HEK293 (cell line): Measurements from ENCODE around the gene CCDC9B.

Experiments
- CTCF ChIA-PET: fragments of 350-600 bp; formaldehyde crosslinking; extraction: SDS; loops from one replicate; lab custom pipeline; 2021; ENCODE audit warnings: antibody characterized with exemption; lab: Yijun Ruan, JAX
- POLR2A ChIA-PET: fragments of 300-600 bp; formaldehyde crosslinking; extraction: SDS; loops from one replicate; lab custom pipeline; 2020; ENCODE audit warnings: antibody characterized with exemption, inconsistent platforms; lab: Yijun Ruan, JAX
- H3K27ac ChIP-seq: fragments of 200-500 bp; sonication (Bioruptor generic); 2 replicates; pipeline ENCODE4 v1.5.1; 2014; ENCODE audit warnings: low read depth, low read length, control low read depth, inconsistent platforms; ENCODE audit errors: extremely low read depth
- H3K36me3 ChIP-seq, 2 experiments: fragments of 200-500 bp in 1 of 2; sonication (Bioruptor generic) in 1 of 2; 1 replicate in 1 of 2; 2 replicates in 1 of 2; pipeline ENCODE4 v1.5.1; 2014 to 2017; ENCODE audit warnings: inconsistent platforms in 2 of 2, low read length in 2 of 2; ENCODE audit not compliant: control insufficient read depth in 2 of 2, insufficient read depth in 1 of 2
- H3K4me1 ChIP-seq: fragments of 200-500 bp; sonication (Bioruptor generic); 2 replicates; pipeline ENCODE4 v1.5.1; 2014; ENCODE audit warnings: mild to moderate bottlenecking, low read length, inconsistent platforms; ENCODE audit not compliant: control insufficient read depth, insufficient read depth
- H3K4me3 ChIP-seq: 2 replicates; pipeline ENCODE4 v1.5.1; 2011; ENCODE audit warnings: low read depth, mild to moderate bottlenecking, control low read depth, low read length, moderate library complexity
- H3K9me3 ChIP-seq: fragments of 200-500 bp; sonication (Bioruptor generic); 2 replicates; pipeline ENCODE4 v1.5.1; 2014; ENCODE audit warnings: low read depth, low read length, inconsistent platforms; ENCODE audit not compliant: control insufficient read depth, insufficient read depth
- HOXC10 ChIP-seq: sonication (generic); formaldehyde crosslinking; IDR thresholded peaks from 2 replicates; pipeline ENCODE4 v1.8.1; 2023; ENCODE audit warnings: mild to moderate bottlenecking, missing genetic modification reagents
- KLF9 ChIP-seq: fragments of 450-650 bp; formaldehyde crosslinking; IDR thresholded peaks from 2 replicates; pipeline ENCODE4 v1.5.1; 2016; ENCODE audit warnings: missing biosample characterization, missing genetic modification characterization, low read depth
- OVOL3 ChIP-seq: fragments of 450-650 bp; formaldehyde crosslinking; IDR thresholded peaks from 2 replicates; pipeline ENCODE4 v1.5.1; 2016; ENCODE audit warnings: missing biosample characterization, missing genetic modification characterization
- SP2 ChIP-seq: fragments of 450-650 bp; formaldehyde crosslinking; IDR thresholded peaks from 2 replicates; pipeline ENCODE4 v1.5.1; 2016; ENCODE audit warnings: missing biosample characterization, missing genetic modification characterization
- SP3 ChIP-seq: fragments of 450-650 bp; formaldehyde crosslinking; IDR thresholded peaks from 2 replicates; pipeline ENCODE4 v1.5.1; 2016; ENCODE audit warnings: missing biosample characterization, missing genetic modification characterization
- TCF7L2 ChIP-seq: IDR thresholded peaks from 2 replicates; pipeline ENCODE4 v1.6.1; 2011; ENCODE audit warnings: low read depth, mild to moderate bottlenecking, inconsistent platforms, low read length, moderate library complexity, borderline replicate concordance
- ZBTB11 ChIP-seq: fragments of 450-650 bp; formaldehyde crosslinking; conservative IDR thresholded peaks from 2 replicates; pipeline ENCODE4 v1.5.1; 2016; ENCODE audit warnings: low read depth, missing biosample characterization, missing genetic modification characterization
- ZIC2 ChIP-seq: fragments of 450-650 bp; formaldehyde crosslinking; IDR thresholded peaks from 2 replicates; pipeline ENCODE4 v1.5.1; 2016; ENCODE audit warnings: missing biosample characterization, missing genetic modification characterization
- ZNF121 ChIP-seq: fragments of 450-650 bp; formaldehyde crosslinking; IDR thresholded peaks from 2 replicates; pipeline ENCODE4 v1.5.1; 2016; ENCODE audit warnings: missing biosample characterization, missing genetic modification characterization
- ZNF146 ChIP-seq: fragments of 450-650 bp; formaldehyde crosslinking; IDR thresholded peaks from 2 replicates; pipeline ENCODE4 v1.5.1; 2016; ENCODE audit warnings: missing biosample characterization, missing genetic modification characterization
- ZNF18 ChIP-seq: fragments of 450-650 bp; formaldehyde crosslinking; IDR thresholded peaks from 2 replicates; pipeline ENCODE4 v1.5.1; 2016; ENCODE audit warnings: missing biosample characterization, missing genetic modification characterization
- ZNF19 ChIP-seq: fragments of 450-650 bp; formaldehyde crosslinking; IDR thresholded peaks from 2 replicates; pipeline ENCODE4; 2016; ENCODE audit warnings: missing biosample characterization, missing genetic modification characterization, low read depth
- ZNF335 ChIP-seq: fragments of 450-650 bp; formaldehyde crosslinking; conservative IDR thresholded peaks from 2 replicates; pipeline ENCODE4 v1.5.1; 2016; ENCODE audit warnings: missing biosample characterization, missing genetic modification characterization
- ZNF37A ChIP-seq: fragments of 450-650 bp; IDR thresholded peaks from 2 replicates; pipeline ENCODE4 v1.5.1; 2018; ENCODE audit warnings: missing biosample characterization, missing genetic modification characterization
- ZNF416 ChIP-seq: fragments of 450-650 bp; formaldehyde crosslinking; IDR thresholded peaks from 2 replicates; pipeline ENCODE4 v1.5.1; 2016; ENCODE audit warnings: missing biosample characterization, missing genetic modification characterization
- ZNF48 ChIP-seq: fragments of 450-650 bp; formaldehyde crosslinking; IDR thresholded peaks from 2 replicates; pipeline ENCODE4 v1.5.1; 2016; ENCODE audit warnings: missing biosample characterization, missing genetic modification characterization
- ZNF555 ChIP-seq: fragments of 450-650 bp; formaldehyde crosslinking; conservative IDR thresholded peaks from 2 replicates; pipeline ENCODE4 v1.5.1; 2017; ENCODE audit warnings: missing biosample characterization, mild to moderate bottlenecking, missing genetic modification characterization, inconsistent platforms
- ZNF560 ChIP-seq: fragments of 450-650 bp; formaldehyde crosslinking; IDR thresholded peaks from 2 replicates; pipeline ENCODE4 v1.5.1; 2017; ENCODE audit warnings: missing biosample characterization, missing genetic modification characterization, borderline replicate concordance
- ZNF580 ChIP-seq: fragments of 450-650 bp; formaldehyde crosslinking; IDR thresholded peaks from 2 replicates; pipeline ENCODE4 v1.5.1; 2016; ENCODE audit warnings: missing biosample characterization, missing genetic modification characterization
- ZNF600 ChIP-seq: fragments of 450-650 bp; formaldehyde crosslinking; IDR thresholded peaks from 2 replicates; pipeline ENCODE4 v1.5.1; 2016; ENCODE audit warnings: missing biosample characterization, missing genetic modification characterization
- ZNF621 ChIP-seq: fragments of 450-650 bp; formaldehyde crosslinking; IDR thresholded peaks from 2 replicates; pipeline ENCODE4 v1.5.1; 2017; ENCODE audit warnings: missing biosample characterization, missing genetic modification characterization
- ZNF645 ChIP-seq: fragments of 450-650 bp; formaldehyde crosslinking; IDR thresholded peaks from 2 replicates; pipeline ENCODE4; 2016; ENCODE audit warnings: missing biosample characterization, missing genetic modification characterization
- ZNF785 ChIP-seq: fragments of 450-650 bp; formaldehyde crosslinking; IDR thresholded peaks from 2 replicates; pipeline ENCODE4 v1.5.1; 2016; ENCODE audit warnings: missing biosample characterization, missing genetic modification characterization
- TF ChIP-seq, protein P1 (sequence below): fragments of 450-650 bp; formaldehyde crosslinking; optimal IDR thresholded peaks from 2 replicates; pipeline ENCODE3; 2016; ENCODE audit warnings: missing biosample characterization, mild to moderate bottlenecking, missing genetic modification characterization
- TF ChIP-seq, protein P2 (sequence below): fragments of 450-650 bp; formaldehyde crosslinking; IDR thresholded peaks from 2 replicates; pipeline ENCODE4 v1.5.1; 2016; ENCODE audit warnings: missing biosample characterization, missing genetic modification characterization

CCDC9B gene

GRCh38 chr15:40358471-40359353 lies 18.0 kb upstream of the CCDC9B start (continued):
- no peak for TF ChIP-seq HOXC10 (CRISPR knock-in tag)
- TF ChIP-seq ZNF121 (tag by site-specific recombination) = no peak
- TF ChIP-seq ZNF555 (tag by site-specific recombination) = no peak
- no peak for TF ChIP-seq ZNF560 (tag by site-specific recombination)
- no peak for TF ChIP-seq ZNF37A (tag by site-specific recombination)
- TF ChIP-seq ZNF600 (tag by site-specific recombination) = peak; percentile 53
- TF ChIP-seq ZBTB11 = no peak
- no peak for TF ChIP-seq OVOL3 (tag by site-specific recombination)
- TF ChIP-seq ZNF580 (tag by site-specific recombination) = no peak
- peak; percentile 61 for TF ChIP-seq ZNF335
- no peak for TF ChIP-seq ZNF416 (tag by site-specific recombination)
- peak; percentile 37 for TF ChIP-seq SP2 (tag by site-specific recombination)
- no peak for TF ChIP-seq ZNF18 (tag by site-specific recombination)
- TF ChIP-seq TCF7L2 = no peak
- peak; percentile 52 for TF ChIP-seq SP3 (tag by site-specific recombination)
- peak; percentile 73 for TF ChIP-seq KLF9
- TF ChIP-seq, all 188 proteins: peak for 16

DNA sequence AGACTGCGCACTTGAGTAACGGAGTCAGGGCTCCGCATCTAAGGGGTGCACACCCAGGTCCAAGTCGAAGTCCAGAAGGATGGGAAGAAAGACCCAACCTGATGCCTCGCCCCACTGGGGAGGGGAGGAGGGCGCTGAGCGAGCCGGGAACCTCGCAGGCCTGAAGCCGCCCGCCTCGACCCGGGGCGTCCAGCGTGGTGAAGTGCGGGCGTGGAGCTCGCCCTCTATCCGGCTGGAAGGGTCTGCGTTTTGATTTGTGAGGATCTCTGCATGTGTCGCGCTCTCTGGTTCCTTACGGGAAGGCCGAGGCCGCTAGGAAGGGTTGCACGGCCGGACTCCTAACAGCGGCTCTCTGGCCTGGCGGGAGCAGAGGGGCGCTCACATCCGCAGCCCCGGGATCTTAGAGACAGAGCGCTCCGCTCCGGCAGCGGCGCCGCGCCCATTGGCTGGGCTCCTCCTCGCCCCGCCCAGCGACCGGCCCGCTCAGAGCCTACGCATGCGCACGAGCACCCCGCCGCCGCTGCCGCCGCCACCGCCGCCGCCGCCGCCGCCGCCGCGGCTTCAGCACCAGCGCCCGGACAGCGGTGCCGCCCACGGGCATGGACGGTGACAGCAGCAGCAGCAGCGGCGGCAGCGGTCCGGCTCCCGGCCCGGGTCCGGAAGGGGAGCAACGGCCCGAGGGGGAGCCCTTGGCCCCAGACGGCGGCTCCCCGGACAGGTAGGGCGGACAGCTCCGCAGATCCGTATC lies 17.2 kb upstream of the CCDC9B start, which contains the start of gene DISP2:
Gene DISP2 (plus strand): TSS at position 497 of the 748 bp plus-strand sequence. CDS start 103 bp downstream, at position 600.
- H3K4me1 ChIP-seq = 0 out of 2 replicates have a peak, but pooled peaks cover 4% of the 10 kb centered on the region
- H3K36me3 ChIP-seq = no peaks in the 10 kb centered on the region
- H3K4me3 ChIP-seq = peak within 1 kb of the TSS; percentile 48
- ChIA-PET CTCF (interaction anchor here (1.0 to 2.3 kb wide), 4 partner anchors 10 to 83 kb away, joined by 3 to 14 read pairs (median 4); partner anchors contain the start of gene CCDC9B), POLR2A (no interaction called here)
- no peak within 1 kb of the TSS for H3K27ac ChIP-seq
- no peaks in the 10 kb centered on the region for H3K9me3 ChIP-seq
- TF ChIP-seq ZNF335 (peak; percentile 46), ZNF19 (tag by site-specific recombination) (no peak), ZNF580 (tag by site-specific recombination) (no peak), ZNF48 (tag by site-specific recombination) (no peak), SP2 (tag by site-specific recombination) (peak; percentile 52; the same call in 1 of the 2 replicates), ZIC2 (no peak; the same call in 1 of the 2 replicates), ZNF146 (tag by site-specific recombination) (no peak), ZNF785 (tag by site-specific recombination) (no peak), ZNF645 (no peak), ZNF621 (tag by site-specific recombination) (no peak)
- TF ChIP-seq, protein P1, sequence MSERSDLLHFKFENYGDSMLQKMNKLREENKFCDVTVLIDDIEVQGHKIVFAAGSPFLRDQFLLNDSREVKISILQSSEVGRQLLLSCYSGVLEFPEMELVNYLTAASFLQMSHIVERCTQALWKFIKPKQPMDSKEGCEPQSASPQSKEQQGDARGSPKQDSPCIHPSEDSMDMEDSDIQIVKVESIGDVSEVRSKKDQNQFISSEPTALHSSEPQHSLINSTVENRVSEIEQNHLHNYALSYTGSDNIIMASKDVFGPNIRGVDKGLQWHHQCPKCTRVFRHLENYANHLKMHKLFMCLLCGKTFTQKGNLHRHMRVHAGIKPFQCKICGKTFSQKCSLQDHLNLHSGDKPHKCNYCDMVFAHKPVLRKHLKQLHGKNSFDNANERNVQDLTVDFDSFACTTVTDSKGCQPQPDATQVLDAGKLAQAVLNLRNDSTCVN (tag by site-specific recombination) = peak; percentile 62
- TF ChIP-seq, protein P2, sequence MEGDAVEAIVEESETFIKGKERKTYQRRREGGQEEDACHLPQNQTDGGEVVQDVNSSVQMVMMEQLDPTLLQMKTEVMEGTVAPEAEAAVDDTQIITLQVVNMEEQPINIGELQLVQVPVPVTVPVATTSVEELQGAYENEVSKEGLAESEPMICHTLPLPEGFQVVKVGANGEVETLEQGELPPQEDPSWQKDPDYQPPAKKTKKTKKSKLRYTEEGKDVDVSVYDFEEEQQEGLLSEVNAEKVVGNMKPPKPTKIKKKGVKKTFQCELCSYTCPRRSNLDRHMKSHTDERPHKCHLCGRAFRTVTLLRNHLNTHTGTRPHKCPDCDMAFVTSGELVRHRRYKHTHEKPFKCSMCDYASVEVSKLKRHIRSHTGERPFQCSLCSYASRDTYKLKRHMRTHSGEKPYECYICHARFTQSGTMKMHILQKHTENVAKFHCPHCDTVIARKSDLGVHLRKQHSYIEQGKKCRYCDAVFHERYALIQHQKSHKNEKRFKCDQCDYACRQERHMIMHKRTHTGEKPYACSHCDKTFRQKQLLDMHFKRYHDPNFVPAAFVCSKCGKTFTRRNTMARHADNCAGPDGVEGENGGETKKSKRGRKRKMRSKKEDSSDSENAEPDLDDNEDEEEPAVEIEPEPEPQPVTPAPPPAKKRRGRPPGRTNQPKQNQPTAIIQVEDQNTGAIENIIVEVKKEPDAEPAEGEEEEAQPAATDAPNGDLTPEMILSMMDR (tag by site-specific recombination) = 0 out of 2 replicates have a peak, but pooled peaks have one; percentile 14
